ENCODE measurements around the gene AHCTF1.

The AHCTF1 gene, protein sequence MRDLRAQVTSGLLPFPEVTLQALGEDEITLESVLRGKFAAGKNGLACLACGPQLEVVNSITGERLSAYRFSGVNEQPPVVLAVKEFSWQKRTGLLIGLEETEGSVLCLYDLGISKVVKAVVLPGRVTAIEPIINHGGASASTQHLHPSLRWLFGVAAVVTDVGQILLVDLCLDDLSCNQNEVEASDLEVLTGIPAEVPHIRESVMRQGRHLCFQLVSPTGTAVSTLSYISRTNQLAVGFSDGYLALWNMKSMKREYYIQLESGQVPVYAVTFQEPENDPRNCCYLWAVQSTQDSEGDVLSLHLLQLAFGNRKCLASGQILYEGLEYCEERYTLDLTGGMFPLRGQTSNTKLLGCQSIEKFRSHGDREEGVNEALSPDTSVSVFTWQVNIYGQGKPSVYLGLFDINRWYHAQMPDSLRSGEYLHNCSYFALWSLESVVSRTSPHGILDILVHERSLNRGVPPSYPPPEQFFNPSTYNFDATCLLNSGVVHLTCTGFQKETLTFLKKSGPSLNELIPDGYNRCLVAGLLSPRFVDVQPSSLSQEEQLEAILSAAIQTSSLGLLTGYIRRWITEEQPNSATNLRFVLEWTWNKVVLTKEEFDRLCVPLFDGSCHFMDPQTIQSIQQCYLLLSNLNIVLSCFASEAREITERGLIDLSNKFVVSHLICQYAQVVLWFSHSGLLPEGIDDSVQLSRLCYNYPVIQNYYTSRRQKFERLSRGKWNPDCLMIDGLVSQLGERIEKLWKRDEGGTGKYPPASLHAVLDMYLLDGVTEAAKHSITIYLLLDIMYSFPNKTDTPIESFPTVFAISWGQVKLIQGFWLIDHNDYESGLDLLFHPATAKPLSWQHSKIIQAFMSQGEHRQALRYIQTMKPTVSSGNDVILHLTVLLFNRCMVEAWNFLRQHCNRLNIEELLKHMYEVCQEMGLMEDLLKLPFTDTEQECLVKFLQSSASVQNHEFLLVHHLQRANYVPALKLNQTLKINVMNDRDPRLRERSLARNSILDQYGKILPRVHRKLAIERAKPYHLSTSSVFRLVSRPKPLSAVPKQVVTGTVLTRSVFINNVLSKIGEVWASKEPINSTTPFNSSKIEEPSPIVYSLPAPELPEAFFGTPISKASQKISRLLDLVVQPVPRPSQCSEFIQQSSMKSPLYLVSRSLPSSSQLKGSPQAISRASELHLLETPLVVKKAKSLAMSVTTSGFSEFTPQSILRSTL (N-terminal part only)

DNA sequence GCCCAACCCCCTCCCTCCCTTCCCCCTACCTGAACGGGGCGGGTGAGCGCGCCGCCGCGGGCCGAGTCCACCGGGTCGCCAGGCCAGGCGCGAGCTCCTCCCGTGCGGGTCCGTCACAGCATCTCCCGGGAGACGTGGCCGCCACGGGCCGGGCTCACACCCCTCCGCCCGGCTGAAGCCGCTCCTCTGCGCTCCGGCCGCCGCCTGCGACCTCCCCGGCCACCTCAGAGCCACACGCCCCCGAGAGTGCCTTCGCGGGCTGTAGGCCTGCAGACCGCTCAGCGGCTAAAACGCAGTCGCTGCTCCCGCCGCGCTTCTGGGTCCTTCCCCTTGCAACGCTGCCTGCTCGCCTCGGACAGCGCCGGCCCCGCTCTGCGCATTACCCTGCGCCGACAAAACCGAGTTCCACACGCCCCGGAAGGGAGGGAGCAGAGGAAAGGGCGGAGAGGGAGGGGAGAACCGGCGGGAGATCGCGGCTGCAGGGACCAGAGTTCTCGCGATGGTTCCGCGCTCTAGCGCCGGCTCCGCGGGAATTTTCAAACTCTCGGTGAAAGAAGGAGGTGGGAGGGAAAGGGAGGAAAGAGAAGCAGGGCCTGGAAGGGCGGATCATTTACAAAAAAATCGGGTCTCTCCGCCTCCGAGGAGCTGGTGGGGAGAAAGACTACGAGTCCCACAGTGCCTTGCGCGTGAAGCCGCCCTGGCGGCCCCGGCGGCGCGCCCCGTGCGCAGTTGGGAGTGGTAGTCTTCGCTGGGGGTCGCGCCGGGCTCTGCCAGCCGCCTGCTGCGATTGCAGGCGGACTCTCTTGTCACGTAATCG is at the start of gene AHCTF1:
TSS of gene AHCTF1 (minus strand) at position 400 of the 817 bp plus-strand sequence. CDS start 13,578 bp downstream, outside the sequence.
- no peaks in the 10 kb centered on the region for H3K27me3 ChIP-seq (ENCODE audit: control insufficient read depth in 2 of 2, insufficient read depth in 2 of 2, low read length in 2 of 2)
- peak within 1 kb of the TSS; percentile 87 to 89 for H3K9ac ChIP-seq (ENCODE audit: low read depth in 1 of 2, low read length in 2 of 2)
- H3K27ac ChIP-seq (ENCODE audit: low read depth in 2 of 2, low read length in 2 of 2), result peak within 1 kb of the TSS; percentile 96 to 97
- peaks cover 4 to 8% of the 10 kb centered on the region in 2 donors for H3K4me1 ChIP-seq (ENCODE audit: control insufficient read depth in 2 of 2, insufficient read depth in 2 of 2, low read length in 2 of 2)
- peak within 1 kb of the TSS; percentile 85 to 89 for H3K4me3 ChIP-seq (ENCODE audit: low read length in 2 of 2)
- H3K36me3 ChIP-seq (ENCODE audit: control insufficient read depth in 2 of 2, insufficient read depth in 2 of 2, low read length in 2 of 2), result no peaks in the 10 kb centered on the region
- no peaks in the 10 kb centered on the region for H3K9me3 ChIP-seq (ENCODE audit: control insufficient read depth in 2 of 2, low read length in 2 of 2)

- Histone ChIP-seq H3K27me3 (ENCODE audit: control insufficient read depth in 2 of 2, insufficient read depth in 2 of 2, low read length in 2 of 2) (no peaks in the 10 kb centered on the region), H3K4me1 (ENCODE audit: control insufficient read depth in 2 of 2, insufficient read depth in 2 of 2, low read length in 2 of 2) (no peaks in the 10 kb centered on the region), H3K36me3 (ENCODE audit: control insufficient read depth in 2 of 2, insufficient read depth in 2 of 2, low read length in 2 of 2) (no peaks in the 10 kb centered on the region), H3K9ac (ENCODE audit: low read depth in 1 of 2, low read length in 2 of 2) (no peak overlapping the region), H3K9me3 (ENCODE audit: control insufficient read depth in 2 of 2, low read length in 2 of 2) (peaks cover 0 to 18% of the 10 kb centered on the region in 2 donors), H3K4me3 (ENCODE audit: low read length in 2 of 2) (no peak overlapping the region), H3K27ac (ENCODE audit: low read depth in 2 of 2, low read length in 2 of 2) (no peak overlapping the region)
These were observed 47.0 kb upstream of the AHCTF1 start for GRCh38 chr1:246978785-246979184.

DNA sequence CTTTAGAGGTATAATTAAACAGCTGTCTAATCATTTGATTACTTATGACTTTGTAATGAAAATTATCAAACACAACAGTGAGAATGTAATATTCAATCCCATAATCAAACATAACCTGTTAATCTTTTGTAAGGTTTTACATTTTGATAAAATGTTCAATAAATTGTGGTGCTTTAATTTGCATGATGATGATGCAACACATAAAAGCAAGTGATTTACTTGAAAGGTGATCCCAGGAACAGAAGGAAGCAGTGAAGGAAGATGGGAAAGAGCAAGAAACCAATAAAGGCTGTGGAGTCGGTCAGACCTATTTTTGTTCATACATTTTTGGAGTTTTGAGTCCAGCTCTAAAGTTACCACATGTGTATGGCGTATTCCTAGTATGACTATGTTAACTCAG is 46.5 kb upstream of the AHCTF1 start:
- Histone ChIP-seq H3K27ac (ENCODE audit: low read depth in 2 of 2, low read length in 2 of 2) (no peak overlapping the region), H3K36me3 (ENCODE audit: control insufficient read depth in 2 of 2, insufficient read depth in 2 of 2, low read length in 2 of 2) (no peaks in the 10 kb centered on the region), H3K4me3 (ENCODE audit: low read length in 2 of 2) (no peak overlapping the region), H3K4me1 (ENCODE audit: control insufficient read depth in 2 of 2, insufficient read depth in 2 of 2, low read length in 2 of 2) (no peaks in the 10 kb centered on the region), H3K27me3 (ENCODE audit: control insufficient read depth in 2 of 2, insufficient read depth in 2 of 2, low read length in 2 of 2) (no peaks in the 10 kb centered on the region), H3K9me3 (ENCODE audit: control insufficient read depth in 2 of 2, low read length in 2 of 2) (peaks cover 0 to 15% of the 10 kb centered on the region in 2 donors), H3K9ac (ENCODE audit: low read depth in 1 of 2, low read length in 2 of 2) (no peak overlapping the region)

DNA sequence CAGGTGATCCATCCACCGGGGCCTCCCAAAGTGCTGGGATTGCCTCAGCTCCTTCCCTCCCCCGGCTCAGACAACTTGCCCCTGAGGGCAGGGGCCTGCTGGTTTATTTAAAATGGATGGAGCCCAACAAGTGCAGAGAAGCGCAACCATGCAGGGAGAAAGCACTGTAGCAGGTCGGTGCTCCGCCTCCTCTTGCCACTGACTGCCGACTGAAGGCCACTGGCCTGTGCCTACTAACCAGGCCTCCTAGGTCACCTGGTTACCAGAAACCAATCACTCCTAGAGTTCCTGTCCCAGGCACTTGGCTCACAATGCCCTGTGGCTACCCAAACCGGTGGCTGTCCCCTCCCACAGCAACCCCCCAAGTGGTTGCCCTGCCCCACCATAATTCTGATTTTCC is 40.2 kb upstream of the AHCTF1 start:
- H3K36me3 ChIP-seq (ENCODE audit: control insufficient read depth in 2 of 2, insufficient read depth in 2 of 2, low read length in 2 of 2), result no peaks in the 10 kb centered on the region

DNA sequence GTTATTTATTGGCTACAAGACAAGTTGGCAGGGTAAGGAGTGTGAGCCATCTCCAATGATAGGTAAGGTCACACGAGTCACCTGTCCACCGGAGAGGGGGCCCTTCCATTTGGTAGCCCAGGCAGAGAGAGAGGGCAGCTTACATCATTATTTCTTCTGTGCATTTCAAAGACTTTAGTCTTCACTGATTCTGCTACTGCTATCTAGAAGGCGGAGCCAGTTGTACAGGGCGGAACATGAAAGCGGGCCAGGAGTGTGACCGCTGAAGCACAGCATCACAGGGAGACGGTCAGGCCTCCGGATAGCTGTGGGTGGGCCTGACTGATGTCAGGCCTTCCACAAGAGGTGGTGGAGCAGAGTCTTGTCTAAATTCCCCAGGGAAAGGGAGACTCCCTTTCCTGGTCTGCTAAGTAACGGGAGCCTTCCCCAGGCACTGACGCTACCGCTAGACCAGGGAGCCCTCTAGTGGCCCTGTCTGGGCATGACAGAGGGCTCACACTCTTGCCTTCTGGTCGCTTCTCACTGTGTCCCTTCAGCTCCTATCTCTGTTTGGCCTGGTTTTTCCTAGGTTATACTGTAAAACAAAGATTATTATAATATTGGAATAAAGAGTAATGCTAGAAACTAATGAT is 39.5 kb upstream of the AHCTF1 start:
- Histone ChIP-seq H3K4me3 (ENCODE audit: low read length in 2 of 2) (no peak overlapping the region), H3K27me3 (ENCODE audit: control insufficient read depth in 2 of 2, insufficient read depth in 2 of 2, low read length in 2 of 2) (no peaks in the 10 kb centered on the region), H3K4me1 (ENCODE audit: control insufficient read depth in 2 of 2, insufficient read depth in 2 of 2, low read length in 2 of 2) (no peaks in the 10 kb centered on the region), H3K9me3 (ENCODE audit: control insufficient read depth in 2 of 2, low read length in 2 of 2) (peaks cover 0 to 5% of the 10 kb centered on the region in 2 donors), H3K27ac (ENCODE audit: low read depth in 2 of 2, low read length in 2 of 2) (no peak overlapping the region), H3K9ac (ENCODE audit: low read depth in 1 of 2, low read length in 2 of 2) (no peak overlapping the region), H3K36me3 (ENCODE audit: control insufficient read depth in 2 of 2, insufficient read depth in 2 of 2, low read length in 2 of 2) (no peaks in the 10 kb centered on the region)

More for the DNA sequence above, 40.2 kb upstream of the AHCTF1 start:
- Histone ChIP-seq H3K4me3 (ENCODE audit: low read length in 2 of 2) (no peak overlapping the region), H3K27ac (ENCODE audit: low read depth in 2 of 2, low read length in 2 of 2) (no peak overlapping the region), H3K9me3 (ENCODE audit: control insufficient read depth in 2 of 2, low read length in 2 of 2) (peaks cover 0 to 5% of the 10 kb centered on the region in 2 donors), H3K4me1 (ENCODE audit: control insufficient read depth in 2 of 2, insufficient read depth in 2 of 2, low read length in 2 of 2) (no peaks in the 10 kb centered on the region), H3K27me3 (ENCODE audit: control insufficient read depth in 2 of 2, insufficient read depth in 2 of 2, low read length in 2 of 2) (no peaks in the 10 kb centered on the region), H3K9ac (ENCODE audit: low read depth in 1 of 2, low read length in 2 of 2) (no peak overlapping the region)

GRCh38 chr1:246969621-246970020 is 37.9 kb upstream of the AHCTF1 start:
- Histone ChIP-seq H3K4me3 (ENCODE audit: low read length in 2 of 2) (no peak overlapping the region), H3K27ac (ENCODE audit: low read depth in 2 of 2, low read length in 2 of 2) (no peak overlapping the region), H3K36me3 (ENCODE audit: control insufficient read depth in 2 of 2, insufficient read depth in 2 of 2, low read length in 2 of 2) (no peaks in the 10 kb centered on the region), H3K4me1 (ENCODE audit: control insufficient read depth in 2 of 2, insufficient read depth in 2 of 2, low read length in 2 of 2) (no peaks in the 10 kb centered on the region), H3K9ac (ENCODE audit: low read depth in 1 of 2, low read length in 2 of 2) (no peak overlapping the region), H3K9me3 (ENCODE audit: control insufficient read depth in 2 of 2, low read length in 2 of 2) (peaks cover 0 to 5% of the 10 kb centered on the region in 2 donors), H3K27me3 (ENCODE audit: control insufficient read depth in 2 of 2, insufficient read depth in 2 of 2, low read length in 2 of 2) (no peaks in the 10 kb centered on the region)

DNA sequence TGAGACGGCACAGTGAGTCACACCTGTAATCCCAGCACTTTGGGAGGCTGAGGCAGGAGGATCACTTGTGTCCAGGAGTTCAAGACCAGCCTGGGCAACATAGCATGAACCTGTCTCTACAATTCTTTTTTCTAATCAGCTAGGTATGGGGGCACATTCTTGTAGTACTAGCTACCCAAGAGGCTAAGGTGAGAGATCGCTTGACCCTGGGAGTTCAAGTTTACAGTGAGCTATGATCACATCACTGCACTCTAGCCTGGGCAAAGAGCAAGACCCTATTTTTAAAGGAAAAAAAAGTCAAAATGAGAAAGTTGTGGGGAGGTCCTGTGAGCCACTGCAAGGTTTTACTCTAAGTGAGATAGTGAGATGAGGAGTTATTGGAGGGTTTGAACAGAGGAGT is 34.8 kb upstream of the AHCTF1 start:
- Histone ChIP-seq H3K4me3 (ENCODE audit: low read length in 2 of 2) (no peak overlapping the region), H3K4me1 (ENCODE audit: control insufficient read depth in 2 of 2, insufficient read depth in 2 of 2, low read length in 2 of 2) (no peaks in the 10 kb centered on the region), H3K36me3 (ENCODE audit: control insufficient read depth in 2 of 2, insufficient read depth in 2 of 2, low read length in 2 of 2) (no peaks in the 10 kb centered on the region), H3K27ac (ENCODE audit: low read depth in 2 of 2, low read length in 2 of 2) (no peak overlapping the region), H3K9me3 (ENCODE audit: control insufficient read depth in 2 of 2, low read length in 2 of 2) (peaks cover 0 to 5% of the 10 kb centered on the region in 2 donors), H3K9ac (ENCODE audit: low read depth in 1 of 2, low read length in 2 of 2) (no peak overlapping the region), H3K27me3 (ENCODE audit: control insufficient read depth in 2 of 2, insufficient read depth in 2 of 2, low read length in 2 of 2) (no peaks in the 10 kb centered on the region)

DNA sequence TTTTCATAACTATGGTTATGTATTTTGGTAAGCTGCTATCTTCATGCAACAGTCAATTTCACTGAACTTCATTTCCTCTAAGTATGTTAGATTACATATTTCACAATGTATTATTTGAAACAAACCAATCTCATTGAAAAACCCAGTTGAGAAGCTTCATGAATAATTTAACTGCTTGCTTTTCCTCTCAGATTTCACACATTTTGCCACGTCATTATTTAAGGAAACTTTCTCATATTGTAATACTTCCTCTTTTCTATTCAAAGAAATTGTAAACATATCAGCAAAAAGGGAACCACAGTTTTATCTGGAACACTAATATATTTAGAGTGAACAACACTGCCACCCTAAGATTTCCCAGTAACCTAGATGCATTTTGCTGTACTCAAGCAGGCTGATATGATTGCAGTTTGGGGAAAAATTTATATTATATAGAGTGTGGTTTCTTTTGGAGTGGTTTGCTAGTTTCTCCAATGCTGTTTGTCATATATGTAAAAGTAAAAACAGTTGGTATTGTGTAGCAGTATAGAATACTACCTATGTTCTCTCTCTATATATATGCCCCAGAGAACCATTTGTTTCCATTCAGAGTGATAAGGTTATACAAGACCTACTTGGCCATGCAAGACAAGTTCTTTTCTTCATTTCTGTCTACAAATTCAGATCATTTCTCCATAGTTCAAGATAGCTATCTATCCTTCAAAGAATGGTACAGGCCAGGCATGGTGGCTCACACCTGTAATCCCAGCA is 28.4 kb upstream of the AHCTF1 start:
- Histone ChIP-seq H3K4me3 (ENCODE audit: low read length in 2 of 2) (no peak overlapping the region), H3K9ac (ENCODE audit: low read depth in 1 of 2, low read length in 2 of 2) (no peak overlapping the region)

More for the DNA sequence above, 28.4 kb upstream of the AHCTF1 start:
- Histone ChIP-seq H3K36me3 (ENCODE audit: control insufficient read depth in 2 of 2, insufficient read depth in 2 of 2, low read length in 2 of 2) (no peaks in the 10 kb centered on the region), H3K9me3 (ENCODE audit: control insufficient read depth in 2 of 2, low read length in 2 of 2) (no peaks in the 10 kb centered on the region), H3K27me3 (ENCODE audit: control insufficient read depth in 2 of 2, insufficient read depth in 2 of 2, low read length in 2 of 2) (no peaks in the 10 kb centered on the region), H3K27ac (ENCODE audit: low read depth in 2 of 2, low read length in 2 of 2) (no peak overlapping the region), H3K4me1 (ENCODE audit: control insufficient read depth in 2 of 2, insufficient read depth in 2 of 2, low read length in 2 of 2) (no peaks in the 10 kb centered on the region)

Data from mucosa of rectum (tissue), 2 donors.